HEK293T (cell line): ENCODE results near the gene FERMT2.

Experiments used
- CTCF ChIA-PET: fragments of 350-600 bp; formaldehyde crosslinking; extraction: SDS; loops from one replicate; lab custom pipeline; 2021; ENCODE audit warnings: antibody characterized with exemption, inconsistent platforms; lab: Yijun Ruan, JAX
- POLR2A ChIA-PET: fragments of 350-600 bp; formaldehyde crosslinking; extraction: SDS; loops from one replicate; lab custom pipeline; 2020; ENCODE audit warnings: antibody characterized with exemption, inconsistent platforms; lab: Yijun Ruan, JAX
- DNase-seq: peaks from one replicate; pipeline ENCODE4 v3.0.0; 2012; ENCODE audit warnings: mixed read lengths; ENCODE audit errors: extremely low spot score
- ARNT ChIP-seq: fragments of 450-650 bp; IDR thresholded peaks from 2 replicates; pipeline ENCODE4 v1.6.1; 2017; ENCODE audit warnings: mild to moderate bottlenecking
- BHLHE40 ChIP-seq: fragments of 450-650 bp; IDR thresholded peaks from 2 replicates; pipeline ENCODE4 v1.6.1; 2016; ENCODE audit warnings: mild to moderate bottlenecking, moderate library complexity, borderline replicate concordance
- CTBP1 ChIP-seq: fragments of 450-650 bp; IDR thresholded peaks from 2 replicates; pipeline ENCODE4 v1.6.1; 2016; ENCODE audit warnings: borderline replicate concordance
- ELF4 ChIP-seq: fragments of 450-650 bp; IDR thresholded peaks from 2 replicates; pipeline ENCODE4 v1.6.1; 2017; ENCODE audit warnings: antibody characterized with exemption
- FOXA1 ChIP-seq: fragments of 450-650 bp; IDR thresholded peaks from 2 replicates; pipeline ENCODE4 v1.6.1; 2016; ENCODE audit warnings: mild to moderate bottlenecking
- FOXK2 ChIP-seq: fragments of 450-650 bp; IDR thresholded peaks from 2 replicates; pipeline ENCODE4 v1.6.1; 2016; ENCODE audit warnings: mild to moderate bottlenecking
- FOXM1 ChIP-seq: fragments of 450-650 bp; IDR thresholded peaks from 2 replicates; pipeline ENCODE4 v1.6.1; 2017; ENCODE audit warnings: mild to moderate bottlenecking, borderline replicate concordance
- HDGF ChIP-seq: fragments of 450-650 bp; IDR thresholded peaks from 2 replicates; pipeline ENCODE4 v1.6.1; 2017; ENCODE audit warnings: antibody characterized with exemption, borderline replicate concordance
- L3MBTL2 ChIP-seq: fragments of 450-650 bp; conservative IDR thresholded peaks from 2 replicates; pipeline ENCODE4 v1.6.1; 2016; ENCODE audit warnings: mild to moderate bottlenecking
- LEF1 ChIP-seq: fragments of 450-650 bp; IDR thresholded peaks from 2 replicates; pipeline ENCODE4 v1.6.1; 2017; ENCODE audit warnings: mild to moderate bottlenecking, borderline replicate concordance
- NFRKB ChIP-seq: fragments of 450-650 bp; IDR thresholded peaks from 2 replicates; pipeline ENCODE4 v1.6.1; 2016; ENCODE audit warnings: mild to moderate bottlenecking, moderate library complexity
- PKNOX1 ChIP-seq: fragments of 450-650 bp; IDR thresholded peaks from 2 replicates; pipeline ENCODE4 v1.6.1; 2016
- SP1 ChIP-seq: fragments of 450-650 bp; IDR thresholded peaks from 2 replicates; pipeline ENCODE4 v1.6.1; 2017
- SUZ12 ChIP-seq: fragments of 450-650 bp; IDR thresholded peaks from 2 replicates; pipeline ENCODE4 v1.6.1; 2016; ENCODE audit warnings: mild to moderate bottlenecking
- TARDBP ChIP-seq: fragments of 450-650 bp; IDR thresholded peaks from 2 replicates; pipeline ENCODE4 v1.6.1; 2016
- ZNF384 ChIP-seq: fragments of 450-650 bp; IDR thresholded peaks from 2 replicates; pipeline ENCODE4 v1.6.1; 2016

Gene FERMT2

GRCh38 chr14:52987042-52987441 lies 36.2 kb upstream of the FERMT2 start:
- POLR2A ChIA-PET: no interaction called here
- DNase-seq: no peak

GRCh38 chr14:52977798-52978197 lies 26.9 kb upstream of the FERMT2 start:
- ChIA-PET POLR2A (no interaction called here), CTCF (no interaction called here)
- TF ChIP-seq PKNOX1 (peak; percentile 64), FOXA1 (no peak)
- DNase-seq: no peak

More at GRCh38 chr14:52987042-52987441, 36.2 kb upstream of the FERMT2 start:
- no peak for TF ChIP-seq ZNF384
- TF ChIP-seq TARDBP: no peak
- no peak for TF ChIP-seq BHLHE40
- TF ChIP-seq FOXM1: no peak
- no peak for TF ChIP-seq FOXA1
- TF ChIP-seq NFRKB: no peak
- TF ChIP-seq ARNT: no peak
- no peak for TF ChIP-seq LEF1
- TF ChIP-seq L3MBTL2: no peak
- no peak for TF ChIP-seq SUZ12
- CTCF ChIA-PET: no interaction called here

GRCh38 chr14:52974406-52974805 lies 23.6 kb upstream of the FERMT2 start:
- no peak for DNase-seq
- POLR2A ChIA-PET: no interaction called here
- no peak for TF ChIP-seq PKNOX1
- no peak for TF ChIP-seq FOXA1
- no peak for TF ChIP-seq ELF4
- no peak for TF ChIP-seq SP1
- no peak for TF ChIP-seq LEF1
- TF ChIP-seq SUZ12: no peak
- TF ChIP-seq BHLHE40: no peak
- TF ChIP-seq ZNF384: no peak
- CTCF ChIA-PET: no interaction called here

GRCh38 chr14:52961060-52961639 lies 10.3 kb upstream of the FERMT2 start:
- CTCF ChIA-PET: interaction anchor here (0.6 to 2.6 kb wide), 12 partner anchors 9 to 344 kb away, joined by 3 to 12 read pairs (median 4); partner anchors contain the start of gene FERMT2

GRCh38 chr14:52960627-52961026 lies 9.8 kb upstream of the FERMT2 start:
- ChIA-PET POLR2A (interaction anchor here (0.6 to 1.2 kb wide), 2 partner anchors 9 to 135 kb away, joined by 3 to 6 read pairs; partner anchors contain the start of gene FERMT2), CTCF (interaction anchor here (0.5 to 2.6 kb wide), 12 partner anchors 8 to 345 kb away, joined by 3 to 12 read pairs (median 4); partner anchors contain the start of gene FERMT2)
- DNase-seq: no peak
- TF ChIP-seq SP1 (no peak), BHLHE40 (no peak), CTBP1 (no peak), FOXM1 (no peak), HDGF (no peak), LEF1 (no peak), L3MBTL2 (no peak), ARNT (no peak), TARDBP (no peak), FOXK2 (no peak), ZNF384 (no peak), NFRKB (no peak), ELF4 (no peak), SUZ12 (no peak), PKNOX1 (no peak), FOXA1 (no peak)

More at GRCh38 chr14:52961060-52961639, 10.3 kb upstream of the FERMT2 start:
- DNase-seq: peak; percentile 74
- POLR2A ChIA-PET: interaction anchor here (0.6 to 1.2 kb wide), 2 partner anchors 10 to 135 kb away, joined by 3 to 6 read pairs; partner anchors contain the start of gene FERMT2
- TF ChIP-seq CTBP1 (0 out of 2 replicates have a peak, but pooled peaks have one; percentile 25), FOXA1 (no peak), BHLHE40 (no peak), PKNOX1 (no peak), HDGF (no peak), FOXM1 (no peak), ARNT (no peak), TARDBP (no peak)
